Neural cell (in vitro differentiated cells): Measurements from ENCODE around the gene CEACAM6. TPM values are rescaled to one million over a fixed set of nuclear protein-coding genes. Genes with fewer than 3 reads are reported as not detected.

Experiments used
- H2AFZ ChIP-seq: fragments of 200-600, 300-800 bp; sonication (generic), shearing (Covaris generic); 2 replicates; pipeline ENCODE4 v1.6.0; 2014; ENCODE audit warnings: low read depth, mild to moderate bottlenecking, antibody characterized with exemption, low read length, moderate library complexity
- H3F3A ChIP-seq: fragments of 200-600 bp; shearing (Covaris generic); 2 replicates; pipeline ENCODE4 v1.6.1; 2016; ENCODE audit warnings: mild to moderate bottlenecking, moderate library complexity, mixed read lengths, antibody characterized with exemption, low read length; ENCODE audit not compliant: insufficient read depth, poor library complexity, severe bottlenecking
- H3K27ac ChIP-seq: fragments of 200-600, 300-800 bp; sonication (generic), shearing (Covaris generic); 2 replicates; pipeline ENCODE4 v1.5.1; 2014; ENCODE audit warnings: mild to moderate bottlenecking, low read length, moderate library complexity
- H3K27me3 ChIP-seq: fragments of 300-800, 200-600 bp; sonication (generic), shearing (Covaris generic); 2 replicates; pipeline ENCODE4 v1.6.0; 2014; ENCODE audit warnings: mild to moderate bottlenecking, low read depth, low read length, moderate library complexity; ENCODE audit not compliant: insufficient read depth
- H3K36me3 ChIP-seq: fragments of 300-800, 200-600 bp; sonication (generic), shearing (Covaris generic); 2 replicates; pipeline ENCODE4 v1.5.1; 2014; ENCODE audit warnings: mild to moderate bottlenecking, antibody characterized with exemption, low read length, moderate library complexity; ENCODE audit not compliant: insufficient read depth
- H3K4me2 ChIP-seq: fragments of 300-800, 200-600 bp; sonication (generic), shearing (Covaris generic); 2 replicates; pipeline ENCODE4 v1.6.0; 2014; ENCODE audit warnings: mild to moderate bottlenecking, low read length
- H3K4me3 ChIP-seq: fragments of 300-800, 200-600 bp; sonication (generic), shearing (Covaris generic); 2 replicates; pipeline ENCODE4 v1.5.1; 2014; ENCODE audit warnings: mild to moderate bottlenecking, low read length, moderate library complexity
- H3K79me2 ChIP-seq: fragments of 200-600 bp; shearing (Covaris generic); replicated peaks from 2 replicates; pipeline ENCODE4 v1.6.0; 2014; ENCODE audit warnings: mild to moderate bottlenecking, low read length, moderate library complexity; ENCODE audit not compliant: insufficient read depth
- H3K9ac ChIP-seq: fragments of 300-800, 200-600 bp; sonication (generic), shearing (Covaris generic); 2 replicates; pipeline ENCODE4 v1.6.1; 2016; ENCODE audit warnings: mild to moderate bottlenecking, low read length, mixed read lengths
- H3K9me2 ChIP-seq: fragments of 200-600 bp; shearing (Covaris generic); 2 replicates; pipeline ENCODE4 v1.6.1; 2016; ENCODE audit warnings: mild to moderate bottlenecking, low read length, mixed read lengths; ENCODE audit not compliant: insufficient read depth
- H3K9me3 ChIP-seq: fragments of 200-600, 300-800 bp; sonication (generic), shearing (Covaris generic); 2 replicates; pipeline ENCODE4 v1.6.1; 2016; ENCODE audit warnings: mild to moderate bottlenecking, mixed run types, low read length, moderate library complexity, mixed read lengths
- H4K20me1 ChIP-seq: fragments of 200-600 bp; shearing (Covaris generic); 2 replicates; pipeline ENCODE4 v1.6.1; 2016; ENCODE audit warnings: mild to moderate bottlenecking, mixed run types; ENCODE audit not compliant: insufficient read depth
- EP300 ChIP-seq: fragments of 450-650 bp; conservative IDR thresholded peaks from 2 replicates; pipeline ENCODE4 v1.6.1; 2014; ENCODE audit warnings: antibody characterized with exemption, mild to moderate bottlenecking, moderate library complexity; ENCODE audit not compliant: poor library complexity, severe bottlenecking
- EZH2 ChIP-seq: fragments of 200-600, 300-800 bp; shearing (Covaris generic), sonication (generic); IDR thresholded peaks from 2 replicates; pipeline ENCODE4 v1.6.1; 2014; ENCODE audit warnings: antibody characterized with exemption, low read length, borderline replicate concordance, mild to moderate bottlenecking; ENCODE audit not compliant: insufficient read depth, poor library complexity, severe bottlenecking
- MXI1 ChIP-seq: fragments of 450-650 bp; conservative IDR thresholded peaks from 2 replicates; pipeline ENCODE4 v1.6.1; 2014; ENCODE audit warnings: antibody characterized with exemption, mild to moderate bottlenecking; ENCODE audit not compliant: poor library complexity, severe bottlenecking
- POLR2AphosphoS5 ChIP-seq: IDR thresholded peaks from 2 replicates; pipeline ENCODE4 v1.6.1; 2012
- RAD21 ChIP-seq: fragments of 450-650 bp; conservative IDR thresholded peaks from 2 replicates; pipeline ENCODE4 v1.6.1; 2014; ENCODE audit warnings: antibody characterized with exemption, mild to moderate bottlenecking, moderate library complexity
- SMC3 ChIP-seq: fragments of 450-650 bp; conservative IDR thresholded peaks from 2 replicates; pipeline ENCODE4 v1.6.1; 2014; ENCODE audit warnings: antibody characterized with exemption, mild to moderate bottlenecking, moderate library complexity; ENCODE audit not compliant: poor library complexity
- TAF1 ChIP-seq: IDR thresholded peaks from 2 replicates; pipeline ENCODE4 v1.6.1; 2012; ENCODE audit warnings: low read depth
- polyA plus RNA-seq: library from polyadenylated mRNA; depleted of rRNA; stranded (reverse); fragments of >200 nt; gene quantifications from 2 replicates; pipeline ENCODE4 v1.2.3, GENCODE V29; 2014
- TF ChIP-seq, protein P1 (sequence below): fragments of 450-650 bp; IDR thresholded peaks from 2 replicates; pipeline ENCODE4 v1.5.1; 2014; ENCODE audit warnings: antibody characterized with exemption, mild to moderate bottlenecking, moderate library complexity; ENCODE audit not compliant: poor library complexity, severe bottlenecking
- TF ChIP-seq, protein P2 (sequence below): IDR thresholded peaks from 2 replicates; pipeline ENCODE4 v1.6.1; 2012; ENCODE audit warnings: borderline replicate concordance

Gene CEACAM6
- polyA plus RNA-seq, 1 donor from 2014 or later: not detected

DNA sequence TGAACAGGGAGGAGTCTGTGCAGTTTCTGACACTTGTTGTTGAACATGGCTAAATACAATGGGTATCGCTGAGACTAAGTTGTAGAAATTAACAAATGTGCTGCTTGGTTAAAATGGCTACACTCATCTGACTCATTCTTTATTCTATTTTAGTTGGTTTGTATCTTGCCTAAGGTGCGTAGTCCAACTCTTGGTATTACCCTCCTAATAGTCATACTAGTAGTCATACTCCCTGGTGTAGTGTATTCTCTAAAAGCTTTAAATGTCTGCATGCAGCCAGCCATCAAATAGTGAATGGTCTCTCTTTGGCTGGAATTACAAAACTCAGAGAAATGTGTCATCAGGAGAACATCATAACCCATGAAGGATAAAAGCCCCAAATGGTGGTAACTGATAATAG is 16.1 kb downstream of the CEACAM6 start:
- Histone ChIP-seq H4K20me1 (no peaks in the 10 kb centered on the region), H3K79me2 (no peaks in the 10 kb centered on the region), H3K27me3 (no peaks in the 10 kb centered on the region), H3K4me3 (no peak overlapping the region), H3K36me3 (no peaks in the 10 kb centered on the region), H3K9me3 (no peaks in the 10 kb centered on the region), H3F3A (no peaks in the 10 kb centered on the region), H2AFZ (no peak overlapping the region), H3K9me2 (no peaks in the 10 kb centered on the region), H3K27ac (no peak overlapping the region), H3K9ac (no peak overlapping the region), H3K4me2 (no peak overlapping the region)
- TF ChIP-seq MXI1: no peak
- no peak for TF ChIP-seq RAD21
- TF ChIP-seq TAF1: no peak
- TF ChIP-seq, protein P1, sequence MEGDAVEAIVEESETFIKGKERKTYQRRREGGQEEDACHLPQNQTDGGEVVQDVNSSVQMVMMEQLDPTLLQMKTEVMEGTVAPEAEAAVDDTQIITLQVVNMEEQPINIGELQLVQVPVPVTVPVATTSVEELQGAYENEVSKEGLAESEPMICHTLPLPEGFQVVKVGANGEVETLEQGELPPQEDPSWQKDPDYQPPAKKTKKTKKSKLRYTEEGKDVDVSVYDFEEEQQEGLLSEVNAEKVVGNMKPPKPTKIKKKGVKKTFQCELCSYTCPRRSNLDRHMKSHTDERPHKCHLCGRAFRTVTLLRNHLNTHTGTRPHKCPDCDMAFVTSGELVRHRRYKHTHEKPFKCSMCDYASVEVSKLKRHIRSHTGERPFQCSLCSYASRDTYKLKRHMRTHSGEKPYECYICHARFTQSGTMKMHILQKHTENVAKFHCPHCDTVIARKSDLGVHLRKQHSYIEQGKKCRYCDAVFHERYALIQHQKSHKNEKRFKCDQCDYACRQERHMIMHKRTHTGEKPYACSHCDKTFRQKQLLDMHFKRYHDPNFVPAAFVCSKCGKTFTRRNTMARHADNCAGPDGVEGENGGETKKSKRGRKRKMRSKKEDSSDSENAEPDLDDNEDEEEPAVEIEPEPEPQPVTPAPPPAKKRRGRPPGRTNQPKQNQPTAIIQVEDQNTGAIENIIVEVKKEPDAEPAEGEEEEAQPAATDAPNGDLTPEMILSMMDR: no peak
- TF ChIP-seq EP300: no peak
- TF ChIP-seq EZH2: no peak
- TF ChIP-seq POLR2AphosphoS5: no peak
- TF ChIP-seq, protein P2, sequence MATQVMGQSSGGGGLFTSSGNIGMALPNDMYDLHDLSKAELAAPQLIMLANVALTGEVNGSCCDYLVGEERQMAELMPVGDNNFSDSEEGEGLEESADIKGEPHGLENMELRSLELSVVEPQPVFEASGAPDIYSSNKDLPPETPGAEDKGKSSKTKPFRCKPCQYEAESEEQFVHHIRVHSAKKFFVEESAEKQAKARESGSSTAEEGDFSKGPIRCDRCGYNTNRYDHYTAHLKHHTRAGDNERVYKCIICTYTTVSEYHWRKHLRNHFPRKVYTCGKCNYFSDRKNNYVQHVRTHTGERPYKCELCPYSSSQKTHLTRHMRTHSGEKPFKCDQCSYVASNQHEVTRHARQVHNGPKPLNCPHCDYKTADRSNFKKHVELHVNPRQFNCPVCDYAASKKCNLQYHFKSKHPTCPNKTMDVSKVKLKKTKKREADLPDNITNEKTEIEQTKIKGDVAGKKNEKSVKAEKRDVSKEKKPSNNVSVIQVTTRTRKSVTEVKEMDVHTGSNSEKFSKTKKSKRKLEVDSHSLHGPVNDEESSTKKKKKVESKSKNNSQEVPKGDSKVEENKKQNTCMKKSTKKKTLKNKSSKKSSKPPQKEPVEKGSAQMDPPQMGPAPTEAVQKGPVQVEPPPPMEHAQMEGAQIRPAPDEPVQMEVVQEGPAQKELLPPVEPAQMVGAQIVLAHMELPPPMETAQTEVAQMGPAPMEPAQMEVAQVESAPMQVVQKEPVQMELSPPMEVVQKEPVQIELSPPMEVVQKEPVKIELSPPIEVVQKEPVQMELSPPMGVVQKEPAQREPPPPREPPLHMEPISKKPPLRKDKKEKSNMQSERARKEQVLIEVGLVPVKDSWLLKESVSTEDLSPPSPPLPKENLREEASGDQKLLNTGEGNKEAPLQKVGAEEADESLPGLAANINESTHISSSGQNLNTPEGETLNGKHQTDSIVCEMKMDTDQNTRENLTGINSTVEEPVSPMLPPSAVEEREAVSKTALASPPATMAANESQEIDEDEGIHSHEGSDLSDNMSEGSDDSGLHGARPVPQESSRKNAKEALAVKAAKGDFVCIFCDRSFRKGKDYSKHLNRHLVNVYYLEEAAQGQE: no peak
- no peak for TF ChIP-seq SMC3

DNA sequence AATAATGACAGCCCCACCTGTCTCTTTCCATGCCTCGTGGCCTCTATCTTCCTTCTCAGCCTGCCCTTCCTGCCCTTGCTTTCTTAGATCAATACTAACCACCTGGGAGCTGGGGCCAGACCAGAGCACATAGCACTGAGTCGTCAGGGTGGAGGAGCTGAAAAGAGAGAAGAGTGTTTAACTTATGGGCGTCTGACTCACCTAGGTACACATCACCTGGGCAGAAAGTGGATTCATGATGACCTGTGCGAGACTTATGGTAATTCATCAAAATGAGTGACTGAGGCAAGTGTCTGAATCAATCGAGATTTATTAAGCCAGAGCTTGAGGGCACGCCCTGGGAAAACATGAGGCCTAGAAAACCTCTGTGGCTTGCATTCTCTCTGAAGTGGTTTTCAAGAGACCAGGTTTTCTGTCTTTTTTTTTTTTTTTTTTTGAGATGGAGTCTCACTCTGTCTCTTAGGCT is 19.2 kb downstream of the CEACAM6 start:
- no peaks in the 10 kb centered on the region for H3K9me3 ChIP-seq
- H3K27ac ChIP-seq: no peak overlapping the region
- TF ChIP-seq MXI1 (no peak), TAF1 (no peak), EZH2 (no peak), RAD21 (no peak), SMC3 (no peak), EP300 (no peak), POLR2AphosphoS5 (no peak)
- TF ChIP-seq, protein P2: no peak
- TF ChIP-seq, protein P1: no peak

More for the DNA sequence above, 19.2 kb downstream of the CEACAM6 start:
- H3K4me3 ChIP-seq: no peak overlapping the region
- no peak overlapping the region for H2AFZ ChIP-seq
- H3K9me2 ChIP-seq: no peaks in the 10 kb centered on the region
- H3K9ac ChIP-seq: no peak overlapping the region
- no peaks in the 10 kb centered on the region for H3K36me3 ChIP-seq
- no peaks in the 10 kb centered on the region for H3K79me2 ChIP-seq
- H3K27me3 ChIP-seq: no peaks in the 10 kb centered on the region
- no peaks in the 10 kb centered on the region for H4K20me1 ChIP-seq
- H3F3A ChIP-seq: no peaks in the 10 kb centered on the region
- no peak overlapping the region for H3K4me2 ChIP-seq
